H9 (cell line): Measurements from ENCODE around the gene GUF1. TPM values are rescaled to one million over a fixed set of nuclear protein-coding genes. Genes with fewer than 3 reads are reported as not detected.

Experiments
- DNase-seq: peaks from one replicate; pipeline ENCODE4 v3.0.0-alpha.2; 2017
- H2AFZ ChIP-seq: one replicate; pipeline ENCODE4 v1.6.1; 2013; ENCODE audit warnings: mild to moderate bottlenecking, low read length, control low read depth, moderate library complexity
- H2AK5ac ChIP-seq: 2 replicates; pipeline ENCODE4 v1.6.1; 2013; ENCODE audit warnings: low read length, control low read depth, mixed read lengths; ENCODE audit not compliant: insufficient read length
- H2BK120ac ChIP-seq: one replicate; pipeline ENCODE4 v1.6.1; 2013; ENCODE audit warnings: low read depth, mild to moderate bottlenecking, low read length, control low read depth, inconsistent platforms; ENCODE audit not compliant: poor library complexity, severe bottlenecking
- H2BK12ac ChIP-seq: 2 replicates; pipeline ENCODE4 v1.6.1; 2013; ENCODE audit warnings: low read length, control low read depth, mixed read lengths, low read depth; ENCODE audit not compliant: insufficient read length
- H2BK15ac ChIP-seq: 2 replicates; pipeline ENCODE4 v1.6.1; 2013; ENCODE audit warnings: low read depth, low read length, control low read depth
- H2BK20ac ChIP-seq: one replicate; pipeline ENCODE4 v1.6.1; 2013; ENCODE audit warnings: low read depth, mild to moderate bottlenecking, low read length, control low read depth, inconsistent platforms; ENCODE audit not compliant: poor library complexity, severe bottlenecking
- H2BK5ac ChIP-seq: 2 replicates; pipeline ENCODE4 v1.6.1; 2013; ENCODE audit warnings: low read length, control low read depth, mixed read lengths; ENCODE audit not compliant: insufficient read length
- H3K14ac ChIP-seq: 2 replicates; pipeline ENCODE4 v1.6.1; 2013; ENCODE audit warnings: low read length, control low read depth; ENCODE audit not compliant: insufficient read depth
- H3K18ac ChIP-seq: 2 replicates; pipeline ENCODE4 v1.6.1; 2013; ENCODE audit warnings: low read depth, mild to moderate bottlenecking, mixed read lengths, low read length, control low read depth; ENCODE audit not compliant: insufficient read length
- H3K23ac ChIP-seq: 2 replicates; pipeline ENCODE4 v1.6.1; 2013; ENCODE audit warnings: low read length, control low read depth, mixed read lengths, low read depth; ENCODE audit not compliant: insufficient read length
- H3K23me2 ChIP-seq: 2 replicates; pipeline ENCODE4 v1.6.1; 2013; ENCODE audit warnings: low read depth, mild to moderate bottlenecking, mixed read lengths, low read length, control low read depth; ENCODE audit not compliant: insufficient read length, poor library complexity, severe bottlenecking
- H3K27ac ChIP-seq: 2 replicates; pipeline ENCODE4 v1.5.1; 2013; ENCODE audit warnings: low read length, control low read depth, mixed read lengths, low read depth; ENCODE audit not compliant: insufficient read length
- H3K27me3 ChIP-seq: 2 replicates; pipeline ENCODE4 v1.6.1; 2013; ENCODE audit warnings: low read length, control low read depth, inconsistent platforms; ENCODE audit not compliant: insufficient read depth
- H3K4ac ChIP-seq: 2 replicates; pipeline ENCODE4 v1.6.1; 2013; ENCODE audit warnings: low read depth, mild to moderate bottlenecking, control low read depth, inconsistent platforms, low read length, moderate library complexity
- H3K4me1 ChIP-seq: 2 replicates; pipeline ENCODE4 v1.6.1; 2013; ENCODE audit warnings: low read length, control low read depth, inconsistent platforms; ENCODE audit not compliant: insufficient read depth
- H3K4me2 ChIP-seq: 2 replicates; pipeline ENCODE4 v1.6.1; 2013; ENCODE audit warnings: low read length, control low read depth, mixed read lengths; ENCODE audit not compliant: insufficient read length, insufficient read depth
- H3K56ac ChIP-seq: 2 replicates; pipeline ENCODE4 v1.6.1; 2013; ENCODE audit warnings: low read depth, mild to moderate bottlenecking, mixed read lengths, low read length, control low read depth; ENCODE audit not compliant: insufficient read length
- H3K79me1 ChIP-seq: 2 replicates; pipeline ENCODE4 v1.6.1; 2013; ENCODE audit warnings: low read depth, mild to moderate bottlenecking, moderate library complexity, low read length, control low read depth, inconsistent platforms; ENCODE audit not compliant: insufficient read depth, poor library complexity, severe bottlenecking
- H3K79me2 ChIP-seq: 2 replicates; pipeline ENCODE4 v1.6.1; 2013; ENCODE audit warnings: low read length, control low read depth, inconsistent platforms; ENCODE audit not compliant: insufficient read depth
- H3K9ac ChIP-seq: 2 replicates; pipeline ENCODE4 v1.6.1; 2013; ENCODE audit warnings: low read length, control low read depth, mixed read lengths; ENCODE audit not compliant: insufficient read length; ENCODE audit errors: extremely low read depth
- H3K9me3 ChIP-seq: one replicate; pipeline ENCODE4 v1.6.1; 2013; ENCODE audit warnings: low read depth, low read length, inconsistent platforms; ENCODE audit not compliant: control insufficient read depth
- H3T11ph ChIP-seq: one replicate; pipeline ENCODE4 v1.6.1; 2013; ENCODE audit warnings: mild to moderate bottlenecking, low read length, control low read depth, inconsistent platforms
- H4K20me1 ChIP-seq: one replicate; pipeline ENCODE4 v1.6.1; 2013; ENCODE audit not compliant: control insufficient read depth, insufficient read length, insufficient read depth
- H4K5ac ChIP-seq: 2 replicates; pipeline ENCODE4 v1.6.1; 2013; ENCODE audit warnings: low read depth, mild to moderate bottlenecking, mixed read lengths, low read length, control low read depth; ENCODE audit not compliant: insufficient read length
- H4K8ac ChIP-seq: replicated peaks from 2 replicates; pipeline ENCODE4 v1.6.1; 2013; ENCODE audit warnings: low read length, control low read depth, mixed read lengths, low read depth; ENCODE audit not compliant: insufficient read length
- H4K91ac ChIP-seq: 2 replicates; pipeline ENCODE4 v1.6.1; 2013; ENCODE audit warnings: low read depth, mild to moderate bottlenecking, moderate library complexity, mixed read lengths, low read length, control low read depth; ENCODE audit not compliant: insufficient read length
- H3K27ac Mint-ChIP-seq, 3 experiments: 2 replicates in 2 of 3; 3 replicates in 1 of 3; pipeline ENCODE4 v1.8.0; 2020 to 2021; ENCODE audit warnings: mixed read lengths in 3 of 3, mild to moderate bottlenecking in 1 of 3, moderate library complexity in 1 of 3
- H3K27me3 Mint-ChIP-seq: 2 replicates; pipeline ENCODE4 v1.8.0; 2021; ENCODE audit warnings: low read depth, mild to moderate bottlenecking, moderate library complexity, mixed read lengths
- H3K36me3 Mint-ChIP-seq, 3 experiments: 2 replicates in 2 of 3; 3 replicates in 1 of 3; pipeline ENCODE4 v1.8.0; 2020 to 2021; ENCODE audit warnings: low read depth in 3 of 3, mixed read lengths in 3 of 3; ENCODE audit not compliant: insufficient read depth in 1 of 3
- H3K4me1 Mint-ChIP-seq, 2 experiments: 2 replicates each; pipeline ENCODE4 v1.8.0; 2020; ENCODE audit warnings: mixed read lengths in 2 of 2
- H3K4me3 Mint-ChIP-seq, 2 experiments: 2 replicates in 1 of 2; 3 replicates in 1 of 2; pipeline ENCODE4 v1.8.0; 2020 to 2021; ENCODE audit warnings: mild to moderate bottlenecking in 2 of 2, mixed read lengths in 2 of 2, moderate library complexity in 1 of 2
- H3K9me3 Mint-ChIP-seq, 2 experiments: 2 replicates in 1 of 2; 3 replicates in 1 of 2; pipeline ENCODE4 v1.8.0; 2020; ENCODE audit warnings: mild to moderate bottlenecking in 2 of 2, mixed read lengths in 2 of 2, moderate library complexity in 1 of 2
- CTCF ChIP-seq: fragments of 200-600 bp; sonication (generic); conservative IDR thresholded peaks from 3 replicates; pipeline ENCODE4 v1.8.0; 2021; ENCODE audit warnings: antibody characterized with exemption, mild to moderate bottlenecking
- WGBS: extraction: QIAGEN DNeasy Blood & Tissue Kit; methylation state at CpG from one replicate; pipeline ENCODE4 v1.1.7; 2013; ENCODE audit warnings: missing lambda C conversion rate, low lambda C conversion rate, mixed read lengths; ENCODE audit not compliant: insufficient read length; ENCODE audit errors: extremely low coverage; 5-methylcytosine and 5-hydroxymethylcytosine counted together
- total RNA-seq: library from RNA; stranded (reverse); gene quantifications from 2 replicates; pipeline ENCODE4 v1.2.1, GENCODE V29; 2021

Gene GUF1
- total RNA-seq, 1 experiment from 2014 or later: 38.6 TPM

- Histone ChIP-seq H3K56ac (no peak overlapping the region), H3K79me2 (no peaks in the 10 kb centered on the region; the same call in 1 of the 2 replicates), H3K9me3 (no peaks in the 10 kb centered on the region), H2AK5ac (no peak overlapping the region), H4K5ac (no peak overlapping the region), H3K4me2 (no peak overlapping the region), H2AFZ (no peak overlapping the region), H3K79me1 (no peaks in the 10 kb centered on the region), H2BK5ac (no peak overlapping the region), H2BK20ac (no peak overlapping the region), H4K8ac (no peak overlapping the region), H3K23ac (no peak overlapping the region), H2BK120ac (no peak overlapping the region), H2BK12ac (no peak overlapping the region), H3K23me2 (no peaks in the 10 kb centered on the region), H3K4ac (no peak overlapping the region), H3K27me3 (no peaks in the 10 kb centered on the region), H3K27ac (no peak overlapping the region), H3K9ac (no peak overlapping the region), H4K20me1 (no peaks in the 10 kb centered on the region), H3K18ac (no peak overlapping the region), H3K14ac (no peak overlapping the region), H4K91ac (no peak overlapping the region), H2BK15ac (no peak overlapping the region), H3K4me1 (no peaks in the 10 kb centered on the region), H3T11ph (no peak overlapping the region)
- peaks cover 0 to 7% of the 10 kb centered on the region in 2 experiments; a peak in 3 of 4 replicates for H3K4me1 Mint-ChIP-seq
- DNase-seq: no peak
- no peak overlapping the region for H3K4me3 Mint-ChIP-seq
- no CpG with 5 or more reads among the region's 1 CpG for WGBS
- no peaks in the 10 kb centered on the region for H3K27me3 Mint-ChIP-seq
- no peak for TF ChIP-seq CTCF
- no peaks in the 10 kb centered on the region for H3K9me3 Mint-ChIP-seq
- peaks cover 24 to 58% (median 58%) of the 10 kb centered on the region in 3 experiments for H3K36me3 Mint-ChIP-seq
- H3K27ac Mint-ChIP-seq: no peak overlapping the region
Measured at GRCh38 chr4:44684648-44685047, 6.4 kb downstream of the GUF1 start.
